VCaP (cell line): ENCODE data around the gene ALG1.
"Not testable (repeated sequence)": the region's sequence is repeated elsewhere in the genome, so short reads cannot be mapped to it uniquely, and the experiment has no call there.

Experiments used
- H3K27ac ChIP-seq: fragments of 450-650 bp; 2 replicates; pipeline ENCODE4 v1.5.1; 2017
- CTCF ChIP-seq: fragments of 450-650 bp; conservative IDR thresholded peaks from 2 replicates; pipeline ENCODE4 v1.5.1; 2017; ENCODE audit warnings: mild to moderate bottlenecking, moderate library complexity

Gene ALG1

DNA sequence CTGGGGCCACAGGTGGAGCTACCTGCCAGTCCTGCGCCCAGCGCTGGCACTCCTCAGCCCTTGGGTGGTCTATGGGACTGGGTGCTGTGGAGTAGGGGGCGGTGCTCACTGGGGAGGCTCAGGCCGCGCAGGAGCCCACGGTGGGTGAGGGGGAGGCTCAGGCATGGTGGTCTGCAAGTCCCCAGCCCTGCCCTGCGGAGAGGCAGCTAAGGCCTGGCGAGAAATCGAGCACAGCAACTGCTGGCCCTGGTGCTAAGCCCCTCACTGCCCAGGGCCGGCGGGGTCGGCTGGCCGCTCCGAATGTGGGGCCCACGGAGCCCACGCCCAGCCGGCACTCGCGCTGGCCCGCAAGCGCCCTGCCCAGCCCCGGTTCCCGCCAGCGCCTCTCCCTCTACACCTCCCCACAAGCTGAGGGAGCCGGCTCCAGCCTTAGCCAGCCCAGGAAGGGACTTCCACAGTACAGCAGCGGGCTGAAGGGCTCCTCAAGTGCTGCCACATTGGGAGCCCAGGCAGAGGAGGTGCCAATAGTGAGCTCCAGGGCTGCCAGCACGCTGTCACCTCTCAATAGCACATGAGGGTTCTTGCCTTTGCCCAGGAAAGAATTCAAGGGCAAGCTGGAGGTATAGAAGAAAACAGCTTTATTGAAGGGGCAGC is 37.0 kb downstream of the ALG1 start:
- TF ChIP-seq CTCF, result no peak
- H3K27ac ChIP-seq, result no peak overlapping the region

DNA sequence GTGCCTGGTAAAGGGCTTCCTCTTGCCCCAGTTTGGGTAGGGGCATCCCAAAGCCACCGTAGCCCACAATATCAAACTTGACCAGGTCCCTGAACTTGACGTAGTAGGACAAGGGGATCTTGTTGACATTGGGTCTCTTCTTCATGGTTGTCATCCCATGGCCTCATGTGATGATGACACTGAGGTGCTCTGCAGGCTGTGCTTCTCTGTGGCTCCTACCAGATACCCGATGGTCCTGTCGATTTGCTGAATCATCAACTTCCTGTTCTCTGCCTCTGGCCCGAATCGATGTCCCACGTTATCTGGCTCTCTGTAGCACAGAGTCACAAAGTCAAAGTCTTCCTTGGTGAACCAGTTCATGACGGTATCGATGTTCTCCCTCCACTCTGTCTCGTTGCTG is 39.3 kb downstream of the ALG1 start:
- not testable (repeated sequence) for H3K27ac ChIP-seq

DNA sequence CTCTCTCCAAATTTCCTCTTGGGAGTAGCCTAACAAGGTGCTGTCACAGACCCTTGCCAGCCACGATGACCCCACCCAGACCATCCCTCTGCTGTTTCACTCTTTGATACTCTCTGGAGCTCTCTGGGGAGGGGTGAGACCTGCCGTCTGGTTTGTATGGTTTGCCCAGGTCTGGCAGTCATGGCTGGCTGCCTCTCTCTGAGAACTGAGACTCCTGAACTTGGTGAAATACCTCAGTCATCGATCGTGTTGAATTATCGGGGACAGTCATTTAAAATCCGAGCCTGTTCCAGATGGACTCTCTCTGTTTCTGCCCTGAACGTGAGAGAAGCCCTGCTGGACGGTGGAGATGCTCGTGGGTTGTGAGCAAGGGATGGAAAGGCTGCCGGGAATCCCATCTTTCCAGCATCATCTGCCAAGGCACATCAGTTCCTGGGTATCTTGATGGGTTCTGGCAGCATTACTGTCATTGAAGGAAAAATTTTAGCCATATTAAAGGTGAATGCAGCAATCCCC is 45.2 kb downstream of the ALG1 start:
- H3K27ac ChIP-seq, result not testable (repeated sequence)

DNA sequence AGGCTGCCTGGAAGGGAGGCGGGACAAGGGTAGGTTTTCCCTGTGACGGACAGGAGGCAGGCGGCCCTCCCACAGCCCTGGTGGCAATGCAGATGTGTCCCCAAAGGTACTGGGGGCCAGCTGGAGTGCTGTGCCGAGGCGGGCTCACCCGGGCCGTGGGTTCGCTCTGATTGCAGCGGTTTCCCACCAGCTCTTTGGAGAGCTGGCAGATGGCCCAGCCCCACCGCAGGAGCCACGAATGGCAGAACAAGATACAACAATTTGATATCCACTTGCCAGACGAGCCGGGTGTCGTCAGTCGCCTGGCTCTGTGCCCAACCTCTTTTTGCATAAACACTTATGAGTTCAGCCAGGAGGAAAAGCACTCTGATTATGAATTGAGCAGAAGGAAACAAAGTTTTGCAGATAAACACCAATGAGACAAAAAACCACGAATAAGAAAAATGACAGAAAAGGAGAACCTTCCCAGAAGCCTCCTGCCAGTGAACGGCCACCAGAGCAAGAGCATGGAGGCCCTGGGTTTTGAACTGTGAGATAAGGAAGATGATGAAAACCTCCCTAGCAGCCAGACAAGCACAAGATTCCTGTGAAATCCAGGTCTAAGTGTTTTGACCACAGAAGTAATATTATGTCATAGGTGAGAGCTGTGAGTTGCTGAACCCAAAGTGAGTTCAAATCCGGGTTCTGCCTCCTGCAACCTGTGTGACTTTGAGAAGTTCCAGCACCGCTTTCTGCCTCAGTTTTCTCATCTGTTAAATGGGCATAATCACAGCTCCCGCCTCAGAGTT is 45.9 kb downstream of the ALG1 start:
- not testable (repeated sequence) for H3K27ac ChIP-seq

DNA sequence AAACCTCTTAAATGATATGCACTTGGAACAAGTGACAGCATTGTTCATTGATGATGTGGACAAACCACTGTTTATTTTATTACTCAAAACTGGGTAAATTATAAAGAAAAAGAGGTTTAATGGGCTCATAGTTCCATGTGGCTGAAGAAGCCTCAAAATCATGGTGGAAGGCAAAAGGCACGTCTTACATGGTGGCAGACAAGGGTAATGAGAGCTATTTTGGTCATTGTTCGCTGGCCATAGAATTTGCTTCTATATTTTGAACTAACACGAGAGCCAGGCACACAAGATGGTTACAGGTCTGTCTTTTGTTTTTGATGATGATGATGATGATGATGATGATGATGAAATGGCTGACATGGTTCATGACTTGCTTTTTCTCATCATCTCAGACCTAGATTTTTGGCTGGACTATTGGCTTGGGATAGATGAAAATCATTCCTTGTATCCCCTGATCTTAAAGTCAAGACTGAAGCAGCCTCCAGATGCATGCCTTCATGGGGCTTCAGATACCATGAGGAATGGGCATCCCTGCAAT is 59.9 kb downstream of the ALG1 start:
- H3K27ac ChIP-seq, result not testable (repeated sequence)

GRCh38 chr16:5132915-5133600 is 61.4 kb downstream of the ALG1 start:
- not testable (repeated sequence) for H3K27ac ChIP-seq

DNA sequence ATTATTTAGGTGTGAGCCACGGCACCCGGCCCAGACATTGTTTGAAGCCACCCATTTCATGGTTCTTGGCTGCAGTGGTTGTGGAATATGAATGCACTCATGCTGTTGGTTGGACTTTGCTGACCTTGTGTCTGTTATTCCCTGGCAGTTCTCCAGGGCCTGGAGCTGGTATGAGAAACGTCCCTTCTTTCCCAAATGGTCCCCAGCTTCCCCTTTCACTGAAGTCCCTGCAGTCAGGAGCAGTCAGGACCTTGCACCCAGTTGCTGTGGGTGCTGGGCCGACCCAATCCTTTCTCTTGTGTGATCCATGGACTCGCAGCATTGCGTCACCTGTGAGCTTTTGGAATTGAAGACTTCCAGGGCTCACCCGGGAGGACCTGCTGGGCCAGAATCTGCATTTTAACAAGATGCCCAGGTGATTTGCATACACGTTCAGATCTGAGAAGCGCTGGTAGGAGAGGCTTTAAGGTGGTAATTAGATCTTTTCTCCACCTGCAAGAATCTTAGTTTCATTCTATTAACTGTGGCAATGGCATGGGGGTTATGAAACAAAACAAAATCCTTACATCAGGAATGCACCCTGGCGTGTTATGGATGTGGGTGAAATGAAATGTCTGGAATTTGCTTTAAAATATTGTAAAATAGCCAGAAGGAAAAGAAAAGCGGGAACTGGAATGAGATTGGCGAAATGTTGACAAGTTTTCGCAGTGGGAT is 63.3 kb downstream of the ALG1 start:
- H3K27ac ChIP-seq, result not testable (repeated sequence)
